ENCODE data around the gene HMX1.

The HMX1 gene

DNA sequence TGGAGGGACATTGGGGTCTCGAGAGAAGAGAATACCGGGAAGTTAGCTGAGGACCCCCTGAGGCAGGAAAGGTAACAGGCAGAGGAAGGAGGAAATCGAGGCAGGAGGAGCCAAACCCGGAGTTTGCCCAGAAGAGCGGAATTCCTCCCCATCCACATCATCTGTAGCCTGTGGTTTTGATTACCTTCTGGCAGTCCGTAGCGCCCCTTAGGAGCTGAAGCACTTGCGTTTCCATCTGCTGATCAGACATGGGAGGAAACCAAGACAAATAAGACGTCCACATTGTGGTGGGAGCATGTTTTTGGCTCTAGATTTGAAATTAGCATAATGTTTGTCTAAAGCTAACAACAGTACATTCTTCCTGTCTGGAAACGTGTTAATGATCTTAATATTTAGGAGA lies 26.8 kb upstream of the HMX1 start:
- Histone ChIP-seq H3K27me3 (ENCODE audit: control insufficient read depth in 1 of 2, insufficient read depth in 2 of 2, low read length in 2 of 2) (peaks cover 21 to 30% of the 10 kb centered on the region in 2 donors), H3K27ac (ENCODE audit: low read length) (no peak overlapping the region), H3K9me3 (ENCODE audit: control insufficient read depth in 2 of 2, low read length in 2 of 2) (peaks cover 16 to 26% of the 10 kb centered on the region in 2 donors), H3K4me3 (ENCODE audit: low read length in 2 of 2) (no peak overlapping the region), H3K9ac (ENCODE audit: low read length in 2 of 2) (no peak overlapping the region), H3K4me1 (ENCODE audit: control insufficient read depth, insufficient read depth, low read length) (no peaks in the 10 kb centered on the region), H3K36me3 (ENCODE audit: control insufficient read depth in 2 of 2, insufficient read depth in 2 of 2, low read length in 2 of 2) (no peaks in the 10 kb centered on the region)

DNA sequence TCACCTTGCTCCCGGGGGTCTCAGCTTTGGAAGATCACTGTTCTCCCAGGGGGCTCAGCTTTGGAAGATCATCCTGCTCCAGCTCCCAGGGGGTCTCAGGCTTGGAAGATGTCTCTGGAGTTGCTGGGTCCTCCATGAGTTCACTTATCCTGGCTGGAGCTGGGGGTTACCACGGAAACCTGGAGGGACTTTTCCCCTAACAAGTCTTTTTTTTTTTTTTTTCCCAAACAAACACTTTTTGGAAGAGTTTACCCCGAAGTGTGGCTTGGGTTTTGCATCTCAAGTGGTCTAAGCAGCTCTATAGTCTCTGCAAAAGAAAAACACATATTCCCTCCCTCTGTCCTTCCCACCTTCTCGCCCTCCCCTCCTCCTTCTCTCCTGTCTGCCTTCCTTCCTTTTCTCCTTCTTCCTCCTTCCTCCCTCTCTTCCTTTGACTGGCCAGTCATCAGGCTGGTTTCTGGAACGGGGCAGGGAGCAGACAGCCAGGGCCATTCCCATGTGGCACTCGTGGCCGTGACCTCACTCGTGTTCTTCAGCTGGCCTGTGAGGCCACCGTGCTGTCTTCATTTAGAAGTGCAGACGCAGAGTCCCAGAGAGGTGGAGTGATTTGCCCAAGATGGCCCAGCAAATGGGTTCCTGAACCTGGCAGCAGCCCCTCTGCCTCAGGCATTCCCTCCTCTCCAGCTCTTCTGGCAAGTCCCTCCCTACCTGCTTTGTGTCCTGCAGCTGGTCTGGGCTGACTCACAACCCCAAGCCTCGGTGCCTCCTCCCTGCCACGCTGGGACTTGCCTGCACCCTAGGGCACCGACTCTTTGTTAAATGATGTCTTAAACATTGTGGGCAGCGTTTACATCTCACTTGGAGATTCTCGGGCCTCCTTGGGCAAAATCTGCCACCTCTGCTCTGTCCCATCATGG lies 25.9 kb upstream of the HMX1 start:
- Histone ChIP-seq H3K27ac (ENCODE audit: low read length) (no peak overlapping the region), H3K4me3 (ENCODE audit: low read length in 2 of 2) (no peak overlapping the region), H3K36me3 (ENCODE audit: control insufficient read depth in 2 of 2, insufficient read depth in 2 of 2, low read length in 2 of 2) (no peaks in the 10 kb centered on the region), H3K9me3 (ENCODE audit: control insufficient read depth in 2 of 2, low read length in 2 of 2) (peaks cover 15 to 26% of the 10 kb centered on the region in 2 donors), H3K9ac (ENCODE audit: low read length in 2 of 2) (no peak overlapping the region), H3K27me3 (ENCODE audit: control insufficient read depth in 1 of 2, insufficient read depth in 2 of 2, low read length in 2 of 2) (peaks cover 21 to 39% of the 10 kb centered on the region in 2 donors), H3K4me1 (ENCODE audit: control insufficient read depth, insufficient read depth, low read length) (no peaks in the 10 kb centered on the region)

DNA sequence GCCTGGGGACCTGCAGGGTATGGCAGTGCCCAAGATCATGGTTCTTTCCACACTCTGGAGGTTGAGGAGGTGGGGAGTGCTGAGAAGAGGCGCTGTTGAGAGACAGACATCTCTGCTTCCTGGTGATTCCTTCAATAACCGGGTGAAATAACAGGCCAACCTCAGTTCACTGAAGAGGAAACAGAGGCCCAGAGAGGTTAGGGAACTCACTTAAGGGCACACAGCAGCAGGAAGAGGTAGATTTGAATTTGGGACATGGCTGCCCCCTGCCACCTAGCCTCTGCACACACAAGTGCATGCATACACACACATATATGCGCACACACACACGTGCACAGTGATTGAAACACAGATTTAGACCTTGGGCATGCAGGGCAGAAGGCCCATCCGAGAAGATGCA lies 24.9 kb upstream of the HMX1 start:
- Histone ChIP-seq H3K9me3 (ENCODE audit: control insufficient read depth in 2 of 2, low read length in 2 of 2) (peaks cover 6 to 20% of the 10 kb centered on the region in 2 donors), H3K9ac (ENCODE audit: low read length in 2 of 2) (no peak overlapping the region), H3K36me3 (ENCODE audit: control insufficient read depth in 2 of 2, insufficient read depth in 2 of 2, low read length in 2 of 2) (no peaks in the 10 kb centered on the region), H3K4me1 (ENCODE audit: control insufficient read depth, insufficient read depth, low read length) (peaks cover 2% of the 10 kb centered on the region), H3K4me3 (ENCODE audit: low read length in 2 of 2) (no peak overlapping the region), H3K27ac (ENCODE audit: low read length) (no peak overlapping the region), H3K27me3 (ENCODE audit: control insufficient read depth in 1 of 2, insufficient read depth in 2 of 2, low read length in 2 of 2) (peaks cover 26 to 42% of the 10 kb centered on the region in 2 donors)

DNA sequence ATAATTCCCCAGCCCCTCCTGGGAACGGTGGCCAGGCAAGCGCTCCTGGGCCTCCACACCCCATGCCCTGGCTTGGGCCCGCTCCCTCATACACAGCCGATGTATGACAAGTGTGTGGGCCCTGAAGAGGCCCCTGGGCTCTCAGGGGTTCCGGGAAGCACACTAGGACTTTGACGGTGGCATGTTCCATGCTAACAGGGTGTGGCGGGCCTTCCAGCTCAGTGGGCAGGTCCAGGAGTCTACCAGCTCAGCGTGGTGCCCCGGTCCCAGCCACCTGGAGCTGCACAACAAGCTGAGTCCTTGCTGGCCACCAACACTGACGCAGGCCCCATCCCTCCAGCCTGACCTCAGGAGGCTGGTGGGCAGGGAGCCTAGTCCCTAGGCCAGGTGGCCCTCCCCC lies 24.4 kb upstream of the HMX1 start:
- Histone ChIP-seq H3K36me3 (ENCODE audit: control insufficient read depth in 2 of 2, insufficient read depth in 2 of 2, low read length in 2 of 2) (no peaks in the 10 kb centered on the region), H3K27ac (ENCODE audit: low read length) (no peak overlapping the region), H3K9ac (ENCODE audit: low read length in 2 of 2) (no peak overlapping the region), H3K9me3 (ENCODE audit: control insufficient read depth in 2 of 2, low read length in 2 of 2) (peaks cover 2 to 16% of the 10 kb centered on the region in 2 donors), H3K27me3 (ENCODE audit: control insufficient read depth in 1 of 2, insufficient read depth in 2 of 2, low read length in 2 of 2) (peaks cover 30 to 45% of the 10 kb centered on the region in 2 donors), H3K4me3 (ENCODE audit: low read length in 2 of 2) (no peak overlapping the region), H3K4me1 (ENCODE audit: control insufficient read depth, insufficient read depth, low read length) (peaks cover 2% of the 10 kb centered on the region)

DNA sequence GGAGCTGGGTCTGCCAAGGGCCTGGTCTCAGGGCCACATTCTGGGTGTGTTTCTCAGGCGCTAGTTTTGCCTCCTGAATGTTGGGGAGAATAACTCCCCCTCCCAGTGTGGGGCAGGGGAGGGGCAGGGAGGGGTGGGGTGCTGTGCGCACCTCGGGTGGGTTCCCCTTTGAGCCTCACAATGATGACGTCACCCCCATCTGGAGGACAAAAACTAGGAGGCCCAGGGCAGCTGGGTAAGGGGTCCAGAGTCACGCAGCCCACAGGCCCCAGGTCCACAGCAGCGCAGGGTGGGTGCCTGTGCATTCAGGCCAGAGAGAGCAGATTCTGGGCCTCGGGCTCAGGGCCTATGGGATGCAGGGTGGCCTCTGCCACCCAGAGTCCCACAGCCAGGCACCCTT lies 23.7 kb upstream of the HMX1 start:
- Histone ChIP-seq H3K27me3 (ENCODE audit: control insufficient read depth in 1 of 2, insufficient read depth in 2 of 2, low read length in 2 of 2) (peaks cover 32 to 52% of the 10 kb centered on the region in 2 donors), H3K9ac (ENCODE audit: low read length in 2 of 2) (no peak overlapping the region), H3K4me1 (ENCODE audit: control insufficient read depth, insufficient read depth, low read length) (peaks cover 2% of the 10 kb centered on the region), H3K9me3 (ENCODE audit: control insufficient read depth in 2 of 2, low read length in 2 of 2) (peaks cover 0 to 8% of the 10 kb centered on the region in 2 donors), H3K4me3 (ENCODE audit: low read length in 2 of 2) (no peak overlapping the region), H3K27ac (ENCODE audit: low read length) (no peak overlapping the region), H3K36me3 (ENCODE audit: control insufficient read depth in 2 of 2, insufficient read depth in 2 of 2, low read length in 2 of 2) (no peaks in the 10 kb centered on the region)

DNA sequence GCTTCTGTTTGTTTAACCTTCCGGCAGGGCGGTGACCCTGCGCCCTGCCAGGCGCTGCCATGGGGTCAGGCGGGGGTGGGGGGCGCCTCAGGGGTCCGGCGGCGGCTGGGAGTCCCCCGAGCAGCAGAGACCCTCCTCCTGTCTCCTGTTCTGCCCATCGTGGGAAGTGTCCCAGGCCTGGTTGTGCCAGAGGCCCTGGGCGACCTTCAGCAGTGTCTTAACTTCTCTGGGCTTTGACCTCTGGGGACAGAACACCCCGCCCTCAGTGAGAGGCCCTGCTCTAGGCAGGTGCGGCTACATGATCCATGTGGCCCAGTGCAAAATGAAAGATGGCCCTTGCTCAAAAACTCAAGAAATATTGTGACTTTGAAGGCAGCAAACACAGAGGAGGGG lies 22.8 kb upstream of the HMX1 start:
- H3K4me1 ChIP-seq (ENCODE audit: control insufficient read depth, insufficient read depth, low read length) = peaks cover 2% of the 10 kb centered on the region
- H3K27me3 ChIP-seq (ENCODE audit: control insufficient read depth in 1 of 2, insufficient read depth in 2 of 2, low read length in 2 of 2) = peaks cover 31 to 55% of the 10 kb centered on the region in 2 donors
- H3K9me3 ChIP-seq (ENCODE audit: control insufficient read depth in 2 of 2, low read length in 2 of 2) = no peaks in the 10 kb centered on the region
- no peaks in the 10 kb centered on the region for H3K36me3 ChIP-seq (ENCODE audit: control insufficient read depth in 2 of 2, insufficient read depth in 2 of 2, low read length in 2 of 2)
- no peak overlapping the region for H3K4me3 ChIP-seq (ENCODE audit: low read length in 2 of 2)
- H3K27ac ChIP-seq (ENCODE audit: low read length) = no peak overlapping the region
- H3K9ac ChIP-seq (ENCODE audit: low read length in 2 of 2) = no peak overlapping the region

DNA sequence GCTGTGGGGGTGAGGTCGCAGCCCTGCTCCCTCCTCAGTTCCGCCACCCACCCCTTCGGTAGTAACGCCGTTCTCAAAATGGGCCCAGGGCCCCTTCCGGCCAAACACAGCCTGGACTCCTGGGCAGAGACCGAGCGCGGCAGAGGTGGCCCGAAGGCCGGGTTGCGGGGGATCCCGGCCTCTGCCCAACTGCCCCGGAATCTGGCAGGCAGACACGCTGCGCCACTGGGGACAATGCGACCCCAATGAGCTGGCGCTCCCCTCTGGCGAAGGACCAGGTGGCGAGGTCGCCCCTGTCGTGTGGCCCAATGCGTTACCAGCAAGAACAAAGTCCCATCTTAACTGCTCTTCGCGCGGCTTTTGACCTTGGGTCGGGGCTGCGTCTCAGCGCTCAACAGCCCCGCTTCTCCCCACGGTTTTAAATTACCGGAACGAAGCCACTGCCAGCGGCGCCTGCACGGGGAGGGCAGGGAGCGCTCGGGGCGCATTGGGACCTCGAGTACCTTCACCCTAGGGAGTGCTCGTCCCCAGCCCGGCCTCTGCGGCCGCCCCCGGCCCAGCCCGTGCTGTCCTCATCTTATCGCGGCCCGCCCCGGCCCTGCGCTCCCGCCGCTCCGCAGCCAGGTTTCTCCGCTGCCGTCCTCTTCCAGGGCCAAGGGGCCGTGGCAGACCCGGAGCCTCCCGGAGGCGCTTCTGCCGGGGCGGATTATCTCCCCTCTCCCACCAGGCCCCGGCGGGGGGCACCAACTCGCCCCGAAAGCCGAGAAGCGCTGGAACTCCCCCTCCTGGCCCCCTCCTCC lies 22.2 kb upstream of the HMX1 start:
- Histone ChIP-seq H3K9me3 (ENCODE audit: control insufficient read depth in 2 of 2, low read length in 2 of 2) (no peaks in the 10 kb centered on the region), H3K9ac (ENCODE audit: low read length in 2 of 2) (no peak overlapping the region), H3K27me3 (ENCODE audit: control insufficient read depth in 1 of 2, insufficient read depth in 2 of 2, low read length in 2 of 2) (peaks cover 36 to 55% of the 10 kb centered on the region in 2 donors), H3K27ac (ENCODE audit: low read length) (no peak overlapping the region), H3K36me3 (ENCODE audit: control insufficient read depth in 2 of 2, insufficient read depth in 2 of 2, low read length in 2 of 2) (no peaks in the 10 kb centered on the region), H3K4me1 (ENCODE audit: control insufficient read depth, insufficient read depth, low read length) (peaks cover 2% of the 10 kb centered on the region), H3K4me3 (ENCODE audit: low read length in 2 of 2) (no peak overlapping the region)

DNA sequence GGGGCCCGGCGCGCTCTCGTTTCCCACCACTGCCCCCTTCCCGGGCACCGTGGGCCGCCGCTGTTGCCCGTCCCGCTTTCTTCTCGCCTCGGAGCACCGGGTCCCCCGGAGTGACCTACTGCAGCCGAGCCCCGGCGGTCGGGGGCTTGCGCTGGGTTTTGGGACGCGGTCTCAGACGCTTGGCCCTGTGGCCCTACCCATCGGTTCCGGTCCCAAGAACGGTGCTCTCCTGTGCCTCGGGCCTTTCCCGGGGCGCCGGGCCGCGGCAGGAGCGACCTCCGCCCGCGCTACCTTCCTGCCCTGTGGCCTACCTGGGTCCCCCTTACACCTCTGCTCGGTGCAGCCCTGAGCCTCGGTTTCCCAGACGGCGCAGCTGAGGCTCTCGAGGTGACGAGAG lies 21.6 kb upstream of the HMX1 start:
- Histone ChIP-seq H3K36me3 (ENCODE audit: control insufficient read depth in 2 of 2, insufficient read depth in 2 of 2, low read length in 2 of 2) (no peaks in the 10 kb centered on the region), H3K9ac (ENCODE audit: low read length in 2 of 2) (no peak overlapping the region), H3K4me3 (ENCODE audit: low read length in 2 of 2) (no peak overlapping the region), H3K27ac (ENCODE audit: low read length) (no peak overlapping the region), H3K4me1 (ENCODE audit: control insufficient read depth, insufficient read depth, low read length) (peaks cover 2% of the 10 kb centered on the region), H3K27me3 (ENCODE audit: control insufficient read depth in 1 of 2, insufficient read depth in 2 of 2, low read length in 2 of 2) (peaks cover 40 to 55% of the 10 kb centered on the region in 2 donors), H3K9me3 (ENCODE audit: control insufficient read depth in 2 of 2, low read length in 2 of 2) (no peaks in the 10 kb centered on the region)

DNA sequence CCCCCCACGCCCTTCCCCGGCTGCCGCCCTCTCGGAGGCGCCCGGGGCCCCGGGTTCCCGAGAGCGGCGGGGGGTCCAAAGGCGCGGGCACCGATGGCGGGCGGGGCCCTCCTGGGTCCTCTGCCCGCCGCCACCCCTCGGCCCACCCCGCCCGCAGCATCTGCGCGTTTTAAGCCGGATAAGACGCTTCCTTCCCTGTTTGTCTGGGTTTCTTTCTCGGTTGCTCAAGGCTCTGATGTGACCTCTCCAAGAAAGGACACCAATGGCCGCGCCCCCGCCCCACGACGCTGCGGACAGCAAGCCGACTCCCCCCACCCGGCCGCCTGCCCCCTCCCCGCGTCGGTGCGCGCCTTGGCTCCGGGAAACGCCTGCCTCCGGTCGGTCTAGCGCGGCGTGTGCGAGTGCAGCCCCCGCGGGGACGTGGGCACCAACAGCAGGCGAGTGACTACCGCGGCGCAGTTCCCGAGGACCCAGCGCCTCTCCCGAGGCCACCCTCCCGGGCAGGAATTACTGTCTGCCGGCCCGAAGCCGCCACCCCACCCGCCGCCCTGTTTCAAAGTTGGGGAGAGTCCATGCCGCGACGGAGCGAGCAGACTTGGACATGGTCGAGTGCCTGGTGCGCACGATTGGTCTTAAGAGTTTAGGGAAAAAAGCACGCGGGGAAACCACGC lies 21.1 kb upstream of the HMX1 start:
- Histone ChIP-seq H3K9ac (ENCODE audit: low read length in 2 of 2) (no peak overlapping the region), H3K27me3 (ENCODE audit: control insufficient read depth in 1 of 2, insufficient read depth in 2 of 2, low read length in 2 of 2) (peaks cover 45 to 60% of the 10 kb centered on the region in 2 donors)

DNA sequence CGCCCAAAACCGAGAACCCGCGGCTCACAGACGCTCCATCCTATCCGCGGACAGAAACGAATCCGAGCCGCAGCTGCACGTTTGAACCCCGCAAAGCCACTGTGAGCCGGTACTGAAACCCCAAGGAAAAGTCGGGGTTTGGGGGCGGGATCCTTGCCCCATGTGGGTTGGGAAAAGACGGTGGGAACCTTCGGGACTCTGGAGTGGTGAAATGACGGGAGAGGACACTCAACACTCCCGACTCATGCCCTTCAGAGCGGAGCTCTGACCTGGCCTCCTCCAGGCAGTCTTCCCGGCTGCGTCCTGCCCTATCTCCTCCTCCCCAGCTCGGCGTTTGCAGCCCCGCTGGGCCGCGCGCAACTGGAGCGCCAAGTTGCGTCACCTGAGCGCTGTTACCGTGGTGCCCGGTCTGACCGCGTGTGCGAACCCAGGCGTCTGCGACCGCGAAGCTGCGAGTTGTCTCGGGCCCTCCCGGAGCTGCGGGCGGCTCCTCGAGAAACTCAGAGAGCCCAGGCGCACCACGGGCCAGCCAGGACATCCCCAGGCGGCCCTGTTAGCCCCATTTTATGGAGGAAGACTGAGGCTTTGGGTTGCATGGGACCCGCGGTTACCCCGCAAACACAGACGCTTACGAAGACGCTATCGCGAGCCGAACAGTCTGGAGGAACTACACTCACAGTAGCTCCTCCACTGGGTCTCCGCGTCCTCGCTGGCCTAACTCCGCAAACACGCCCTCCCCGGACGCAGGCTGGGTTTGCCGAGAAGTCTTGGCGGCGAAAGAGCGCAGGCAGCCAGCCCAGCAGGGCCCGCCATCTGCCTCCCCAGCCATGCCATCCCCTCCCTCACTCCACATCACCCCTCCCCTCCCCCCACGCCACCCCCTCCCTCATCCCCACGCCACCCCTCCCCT lies 20.3 kb upstream of the HMX1 start:
- H3K4me1 ChIP-seq (ENCODE audit: control insufficient read depth, insufficient read depth, low read length) = peaks cover 2% of the 10 kb centered on the region
- no peak overlapping the region for H3K27ac ChIP-seq (ENCODE audit: low read length)
- no peak overlapping the region for H3K4me3 ChIP-seq (ENCODE audit: low read length in 2 of 2)
- no peaks in the 10 kb centered on the region for H3K36me3 ChIP-seq (ENCODE audit: control insufficient read depth in 2 of 2, insufficient read depth in 2 of 2, low read length in 2 of 2)
- H3K27me3 ChIP-seq (ENCODE audit: control insufficient read depth in 1 of 2, insufficient read depth in 2 of 2, low read length in 2 of 2) = peaks cover 50 to 65% of the 10 kb centered on the region in 2 donors
- H3K9ac ChIP-seq (ENCODE audit: low read length in 2 of 2) = no peak overlapping the region
- peaks cover 0 to 1% of the 10 kb centered on the region in 2 donors for H3K9me3 ChIP-seq (ENCODE audit: control insufficient read depth in 2 of 2, low read length in 2 of 2)

More for the DNA sequence above, 21.1 kb upstream of the HMX1 start:
- H3K4me1 ChIP-seq (ENCODE audit: control insufficient read depth, insufficient read depth, low read length) = peaks cover 2% of the 10 kb centered on the region
- H3K36me3 ChIP-seq (ENCODE audit: control insufficient read depth in 2 of 2, insufficient read depth in 2 of 2, low read length in 2 of 2) = no peaks in the 10 kb centered on the region
- no peak overlapping the region for H3K4me3 ChIP-seq (ENCODE audit: low read length in 2 of 2)
- H3K9me3 ChIP-seq (ENCODE audit: control insufficient read depth in 2 of 2, low read length in 2 of 2) = no peaks in the 10 kb centered on the region
- no peak overlapping the region for H3K27ac ChIP-seq (ENCODE audit: low read length)
